ENCODE results near the gene THSD7A.

The THSD7A gene

DNA sequence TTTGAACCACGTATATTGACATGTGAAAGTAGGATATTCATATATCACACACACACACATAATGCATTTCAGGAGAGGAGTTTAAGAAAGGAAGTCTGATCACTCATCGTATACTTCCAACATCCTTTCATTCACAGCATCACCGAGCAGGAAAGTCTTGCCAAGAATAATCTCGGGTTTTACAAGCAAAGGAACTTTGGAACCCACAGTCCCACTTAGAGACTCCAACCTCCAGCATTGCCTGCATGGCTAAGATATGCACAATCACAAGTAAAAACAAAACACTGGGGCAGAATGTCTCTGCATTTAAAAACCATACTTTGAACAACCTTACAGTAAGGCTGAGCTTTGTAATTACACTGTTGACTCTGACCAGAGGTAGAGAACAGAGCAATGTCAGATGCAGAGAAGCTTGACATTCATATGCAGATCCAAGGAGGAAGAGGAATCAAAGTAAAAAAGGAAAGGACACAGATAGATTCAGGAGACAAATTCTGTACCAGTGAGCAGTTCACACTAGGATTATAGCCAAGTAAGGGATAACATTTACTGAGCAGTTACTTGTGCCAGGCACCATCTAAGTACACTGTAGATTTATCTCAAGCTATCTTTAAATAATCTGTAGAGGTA lies 14.8 kb downstream of the THSD7A start:
- DNase-seq (ENCODE audit: low read depth in 2 of 2): no peak

- DNase-seq (ENCODE audit: low read depth in 2 of 2): no peak
These were observed 20.3 kb downstream of the THSD7A start for GRCh38 chr7:11811709-11812108.

DNA sequence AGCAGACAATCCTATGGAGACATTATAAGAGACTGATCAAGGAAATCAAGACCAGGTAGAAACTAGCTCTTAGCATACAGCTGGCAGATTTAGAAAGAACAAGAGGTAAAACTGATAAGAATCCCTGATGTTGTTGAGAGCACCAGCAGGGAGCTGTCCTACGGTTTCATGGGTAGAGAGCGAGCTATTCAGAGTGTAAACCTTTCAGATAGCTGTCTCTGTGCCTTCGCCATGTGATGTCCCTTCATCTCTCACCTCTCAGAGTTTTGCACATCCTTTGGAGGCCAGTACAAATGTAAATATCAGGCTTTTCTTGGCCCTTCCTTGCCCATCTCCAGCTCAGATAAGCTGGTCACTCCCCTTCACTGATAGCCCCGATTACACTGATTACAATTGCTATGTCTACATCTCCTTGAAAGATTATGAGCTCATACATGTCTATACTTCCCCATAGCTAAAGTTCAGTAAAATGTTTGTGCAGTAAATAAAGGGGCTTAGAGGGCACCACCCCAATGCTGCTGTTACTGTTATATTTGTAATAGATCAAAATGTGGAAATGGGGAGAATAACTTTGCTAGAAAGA lies 21.9 kb downstream of the THSD7A start:
- no peak for DNase-seq (ENCODE audit: low read depth in 2 of 2)

- DNase-seq (ENCODE audit: low read depth in 2 of 2): no peak
These were observed 25.0 kb downstream of the THSD7A start for GRCh38 chr7:11807000-11807399.

- no peak for DNase-seq (ENCODE audit: low read depth in 2 of 2)
These were observed 27.4 kb downstream of the THSD7A start for GRCh38 chr7:11804621-11805020.

GRCh38 chr7:11795231-11795630 lies 36.8 kb downstream of the THSD7A start:
- DNase-seq (ENCODE audit: low read depth in 2 of 2): no peak

DNA sequence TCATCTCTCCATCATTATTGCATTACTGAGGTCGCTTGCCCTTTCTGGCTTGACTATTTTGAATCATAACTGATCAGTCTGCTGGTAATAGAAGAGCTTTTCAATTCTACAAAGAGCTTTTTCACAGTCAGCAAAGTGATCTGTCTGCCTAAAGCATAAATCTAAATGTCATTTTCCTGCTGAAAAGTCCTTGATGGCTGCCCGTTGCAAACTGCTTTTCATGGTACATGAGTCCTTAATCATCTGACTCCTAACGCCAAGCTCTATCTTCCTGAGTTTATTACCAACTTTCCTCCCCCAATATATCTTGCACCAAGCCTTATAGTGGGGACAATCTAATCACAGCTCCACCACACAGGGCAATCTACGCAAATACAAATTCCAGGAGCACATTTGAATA lies 39.8 kb downstream of the THSD7A start:
- DNase-seq (ENCODE audit: low read depth in 2 of 2): no peak

DNA sequence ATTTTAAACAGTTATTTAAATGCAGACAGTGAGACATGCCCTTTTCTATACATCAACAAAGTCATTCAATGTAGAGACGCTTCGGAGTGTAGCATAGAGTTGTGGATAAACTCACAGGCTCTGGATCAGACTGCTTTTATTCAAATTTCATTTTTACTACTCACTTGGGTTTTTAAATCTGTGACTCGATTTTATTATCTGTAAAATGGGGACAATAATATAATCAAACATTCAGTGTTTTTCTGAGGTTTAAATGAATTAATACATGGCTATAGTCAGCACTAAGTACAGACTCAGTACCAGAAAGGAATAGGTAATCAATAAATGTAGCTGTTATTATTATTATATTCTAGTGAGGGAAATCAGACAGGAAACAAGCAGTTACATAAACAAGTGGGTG lies 43.4 kb downstream of the THSD7A start:
- no peak for DNase-seq (ENCODE audit: low read depth in 2 of 2)

DNA sequence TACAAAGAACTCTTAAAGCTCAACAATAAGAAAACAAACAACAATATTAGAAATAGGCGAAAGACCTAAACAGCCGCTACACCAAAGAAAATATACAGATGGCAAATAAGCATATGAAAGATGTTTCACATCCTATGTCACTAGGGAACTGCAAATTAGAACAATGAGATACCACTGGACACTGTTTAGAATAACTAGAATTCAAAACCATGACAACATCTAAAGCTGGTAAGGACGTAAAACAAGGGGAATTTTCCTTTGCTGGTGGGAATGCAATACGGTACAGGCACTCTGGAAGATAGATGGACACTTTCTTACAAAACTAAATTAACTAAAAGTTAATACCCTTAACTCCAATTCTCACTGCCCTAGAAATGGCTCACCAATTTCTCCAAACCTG lies 44.5 kb downstream of the THSD7A start:
- no peak for DNase-seq (ENCODE audit: low read depth in 2 of 2)

- no peak for DNase-seq (ENCODE audit: low read depth in 2 of 2)
These were observed 45.8 kb downstream of the THSD7A start for GRCh38 chr7:11786186-11786585.

DNA sequence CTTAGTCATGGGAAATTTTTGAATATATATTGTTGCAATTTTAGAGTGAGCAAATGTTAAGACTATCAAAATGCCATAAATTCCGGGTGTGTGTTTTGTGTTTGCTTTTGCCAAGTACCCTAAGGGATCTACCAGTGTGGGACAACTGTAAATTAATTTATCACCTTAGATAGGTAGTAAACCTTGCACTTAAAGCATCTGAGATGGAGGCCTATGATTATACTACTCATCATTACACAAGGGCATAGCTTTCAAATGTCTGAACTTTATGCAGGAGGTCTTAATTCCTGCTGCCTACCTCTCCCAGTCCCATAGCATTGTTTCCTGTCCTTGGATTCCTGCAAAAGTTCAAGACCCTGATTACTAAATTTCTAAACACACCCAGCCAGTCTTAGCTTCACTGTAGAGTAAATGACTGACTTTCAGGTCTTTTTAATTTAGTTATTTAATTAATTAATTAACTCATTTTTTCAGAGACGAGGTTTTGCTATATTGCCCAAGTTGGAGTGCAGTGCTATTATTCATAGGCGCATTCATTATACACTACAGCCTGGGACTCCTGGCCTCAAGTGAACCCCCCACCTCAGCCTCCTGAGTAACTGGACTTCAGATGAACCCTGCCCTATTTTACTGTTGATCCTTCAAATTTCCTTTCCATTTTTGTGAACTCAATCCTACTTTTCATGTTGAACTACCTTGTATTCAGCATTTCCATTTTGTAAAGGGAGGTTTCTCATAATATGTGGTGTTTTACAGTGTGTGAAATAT lies 47.0 kb downstream of the THSD7A start:
- DNase-seq (ENCODE audit: low read depth in 2 of 2): no peak

DNA sequence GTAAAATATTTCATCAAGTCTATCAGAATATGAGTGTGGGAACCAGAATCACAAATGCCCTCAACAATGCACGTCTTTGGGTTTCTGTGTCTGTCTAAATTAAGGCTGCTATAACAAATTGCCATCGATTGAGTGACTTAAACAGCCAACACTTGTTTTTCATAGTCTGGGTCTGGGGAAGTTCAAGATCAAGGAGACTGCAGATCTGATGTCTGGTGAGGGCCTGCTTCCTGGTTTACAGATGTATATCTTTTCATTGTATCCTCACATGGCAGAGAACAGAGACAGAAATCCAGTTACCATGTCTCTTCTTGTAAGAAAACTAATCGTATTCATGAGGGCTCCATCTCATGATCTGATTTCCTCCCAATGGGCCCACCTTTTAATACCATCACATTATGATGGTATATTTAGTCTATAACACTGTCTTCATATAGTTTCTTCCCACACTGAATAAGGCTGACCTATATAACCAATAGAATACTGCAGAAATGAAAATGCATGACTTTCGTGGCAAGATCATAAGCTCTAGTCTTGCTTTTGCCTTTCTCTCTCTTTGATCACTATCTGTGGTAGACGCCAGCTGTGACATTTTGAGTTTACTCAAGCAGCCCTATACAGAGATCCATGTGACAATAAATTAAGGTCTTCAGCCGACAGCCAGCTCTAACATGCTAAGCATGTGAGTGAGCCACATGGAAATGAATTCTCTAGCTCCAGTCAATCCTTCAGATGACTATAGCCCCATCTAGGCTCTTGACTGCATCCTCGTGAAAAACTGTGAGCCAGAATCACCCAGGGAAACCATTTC lies 51.9 kb downstream of the THSD7A start:
- DNase-seq (ENCODE audit: low read depth in 2 of 2): no peak

DNA sequence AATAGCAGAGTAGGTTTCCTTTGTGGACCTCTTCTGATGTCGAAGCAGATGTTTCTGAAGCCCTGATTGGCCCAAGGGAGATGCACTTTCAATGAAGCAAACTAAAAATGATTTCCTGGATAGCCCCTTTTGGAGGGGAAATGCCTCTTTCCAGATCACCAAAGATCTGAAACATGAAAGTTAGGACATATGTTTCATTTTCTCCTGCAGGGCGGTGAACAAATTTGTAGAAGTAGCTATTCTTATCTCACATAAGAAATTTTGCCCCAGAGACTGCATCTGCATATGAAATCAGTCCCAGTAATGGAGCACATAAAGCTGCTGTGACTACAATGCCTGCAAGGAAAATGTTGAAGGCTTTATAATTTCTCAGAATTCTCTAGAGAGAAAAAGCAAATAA lies 56.0 kb downstream of the THSD7A start:
- DNase-seq (ENCODE audit: low read depth in 2 of 2): no peak

DNA sequence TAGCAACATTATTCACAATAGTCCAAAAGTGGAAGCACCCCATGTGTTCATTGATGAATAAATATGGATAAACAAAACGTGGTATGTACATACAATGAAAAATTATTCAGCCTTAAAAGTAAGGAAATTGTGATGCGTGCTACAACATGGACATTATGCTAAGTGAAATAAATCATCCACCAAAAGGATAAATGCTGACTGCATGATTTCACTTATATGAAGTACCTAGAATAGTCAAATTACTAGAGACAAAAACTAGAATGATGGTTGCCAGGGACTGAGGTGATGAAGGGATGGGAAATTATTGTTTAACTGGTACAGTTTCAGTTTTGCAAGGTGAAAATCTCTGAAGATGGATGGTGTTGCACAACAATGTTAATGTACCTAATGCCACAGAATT lies 56.6 kb downstream of the THSD7A start:
- no peak for DNase-seq (ENCODE audit: low read depth in 2 of 2)

- no peak for DNase-seq (ENCODE audit: low read depth in 2 of 2)
These were observed 63.7 kb downstream of the THSD7A start for GRCh38 chr7:11768263-11768662.

DNA sequence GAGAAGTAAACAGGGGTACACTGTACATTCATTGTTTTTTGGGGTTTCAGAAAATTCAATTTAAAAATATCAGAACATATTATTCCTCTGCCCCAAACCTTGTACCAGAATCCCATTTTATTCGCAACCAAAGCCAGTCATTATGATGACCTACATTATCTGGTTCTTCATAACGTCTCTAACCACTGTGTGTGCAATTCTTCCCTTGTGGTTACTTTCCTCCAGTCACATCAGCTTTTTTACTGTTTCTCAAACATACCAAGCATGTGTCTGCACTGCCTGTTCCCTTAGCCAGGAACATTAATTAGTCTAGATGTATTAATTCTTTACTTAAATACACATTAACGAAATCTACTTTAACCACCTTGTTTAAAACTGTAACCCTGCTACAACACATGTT lies 64.8 kb downstream of the THSD7A start:
- DNase-seq (ENCODE audit: low read depth in 2 of 2): no peak

DNA sequence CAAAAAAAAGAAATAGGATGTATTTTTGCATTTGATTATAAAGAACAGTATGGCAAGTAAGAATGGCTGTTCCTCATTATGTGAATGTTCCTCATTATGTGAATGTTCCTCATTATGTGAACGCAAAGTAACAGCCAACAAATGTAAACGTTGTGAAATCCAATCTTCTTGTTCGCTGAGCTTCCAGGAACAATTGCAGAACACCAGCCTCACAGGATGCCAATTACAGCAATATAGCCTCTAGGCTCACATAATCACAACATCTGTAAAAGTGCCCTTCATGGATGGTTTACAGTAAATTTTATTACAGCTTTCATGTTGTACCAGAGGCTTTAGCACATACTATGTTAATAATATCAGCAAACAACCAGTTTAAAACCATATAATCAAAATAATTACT lies 71.6 kb downstream of the THSD7A start:
- no peak for DNase-seq (ENCODE audit: low read depth in 2 of 2)

GRCh38 chr7:11758627-11759111 lies 73.3 kb downstream of the THSD7A start:
- DNase-seq (ENCODE audit: low read depth in 2 of 2): no peak

DNA sequence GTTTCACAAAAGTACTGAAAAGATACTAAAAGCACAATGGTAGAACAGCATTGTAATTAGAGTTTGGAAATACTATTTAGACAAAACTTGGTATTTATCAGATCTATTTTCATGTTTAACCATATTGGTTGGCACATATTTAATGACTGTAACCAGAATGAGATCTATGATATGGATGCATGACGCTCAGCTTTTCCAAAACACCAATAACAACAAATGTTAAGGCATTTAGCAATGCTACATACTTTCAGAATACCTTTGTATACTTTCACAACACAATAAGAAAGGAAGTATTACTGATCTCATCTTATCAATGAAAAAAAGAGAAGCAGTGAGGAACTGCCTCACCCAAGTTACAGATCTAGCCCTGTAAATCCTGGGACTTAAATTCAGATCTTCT lies 74.8 kb downstream of the THSD7A start:
- no peak for DNase-seq (ENCODE audit: low read depth in 2 of 2)

DNA sequence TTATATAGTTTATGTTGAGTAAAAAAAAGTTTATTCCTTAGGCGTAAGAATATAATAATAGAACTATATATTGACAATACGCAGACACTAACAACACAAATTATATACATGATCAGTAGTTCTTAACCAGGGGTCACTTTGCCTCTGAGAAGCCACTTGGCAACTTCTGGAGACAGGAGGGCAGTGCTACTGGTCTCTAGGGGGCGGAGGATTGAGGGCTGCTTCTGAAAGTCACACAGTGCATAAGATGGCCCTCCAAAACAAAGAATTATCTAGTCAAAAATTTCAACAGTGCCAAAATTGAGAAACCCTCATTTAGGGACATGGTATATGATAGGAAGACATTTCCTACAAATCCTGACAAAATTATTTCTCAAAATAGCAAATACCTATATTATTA lies 77.1 kb downstream of the THSD7A start:
- no peak for DNase-seq (ENCODE audit: low read depth in 2 of 2)

DNA sequence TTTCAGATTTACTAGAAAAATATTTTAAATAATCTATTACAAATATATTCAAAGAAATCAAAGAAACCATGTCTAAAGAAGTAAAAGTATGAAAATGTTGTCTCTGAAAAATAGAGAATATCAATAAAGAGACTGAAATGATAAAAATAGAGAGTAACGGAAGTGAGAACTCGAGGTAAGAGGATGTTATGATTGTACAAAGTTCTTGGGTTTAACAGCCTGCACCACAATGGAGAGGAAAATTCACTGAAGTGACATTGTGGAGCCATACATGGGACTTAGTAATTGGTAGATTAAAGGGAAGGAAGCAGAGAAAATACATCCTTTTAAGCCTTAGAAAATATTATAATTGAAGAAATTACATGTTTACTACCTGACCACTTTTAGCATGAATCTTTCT lies 77.9 kb downstream of the THSD7A start:
- DNase-seq (ENCODE audit: low read depth in 2 of 2): no peak

DNA sequence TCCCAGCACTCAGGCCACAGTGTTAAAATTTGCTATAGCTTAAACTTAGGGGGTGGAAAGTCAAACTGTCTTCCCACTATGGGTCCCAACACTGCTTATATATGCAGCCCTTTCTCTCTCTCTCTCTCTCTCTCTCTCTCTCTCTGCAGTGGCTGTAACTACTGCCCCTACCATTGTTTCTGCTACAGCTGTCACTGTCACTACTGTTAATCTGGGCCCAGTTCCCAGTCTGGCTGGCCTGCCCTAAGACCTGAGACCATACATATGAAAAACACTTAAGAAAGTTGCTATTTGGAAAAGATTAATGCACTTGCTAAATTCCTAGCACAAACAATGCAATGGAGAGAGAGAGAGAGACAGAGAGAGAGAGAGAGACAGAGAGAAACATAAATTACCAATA lies 78.6 kb downstream of the THSD7A start:
- no peak for DNase-seq (ENCODE audit: low read depth in 2 of 2)
